Activated B cell treated with CpG ODN at 0.5 μM for 24 hours (primary cell): ENCODE results near the gene VILL. TPM values are rescaled to one million over a fixed set of nuclear protein-coding genes. Genes with fewer than 3 reads are reported as not detected.

Experiments used
- ATAC-seq: fragments of 200-7000 bp; cut with Tn5 transposase; one replicate; pipeline ENCODE4 v1.10.0; 2021; ENCODE audit warnings: low read depth, mild to moderate bottlenecking, moderate library complexity
- CTCF ChIA-PET: fragments of 350-600 bp; sonication (Branson Sonifier 250); formaldehyde crosslinking; loops from one replicate; lab custom pipeline; 2021; ENCODE audit warnings: antibody characterized with exemption; lab: Charles Lee
- POLR2A ChIA-PET: fragments of 350-600 bp; sonication (Branson Sonifier 250); formaldehyde crosslinking; loops from one replicate; lab custom pipeline; 2021; ENCODE audit warnings: antibody characterized with exemption; lab: Charles Lee
- DNase-seq: peaks from one replicate; pipeline ENCODE4 v3.0.0; 2022
- H3K27ac Mint-ChIP-seq: one replicate; pipeline ENCODE4 v1.8.0; 2020; ENCODE audit warnings: mixed read lengths
- H3K27me3 Mint-ChIP-seq: one replicate; pipeline ENCODE4 v1.8.0; 2021; ENCODE audit warnings: mixed read lengths
- H3K36me3 Mint-ChIP-seq: one replicate; pipeline ENCODE4 v1.8.0; 2021; ENCODE audit warnings: low read depth, mixed read lengths
- H3K4me1 Mint-ChIP-seq: one replicate; pipeline ENCODE4 v1.8.0; 2021; ENCODE audit warnings: mixed read lengths
- H3K4me3 Mint-ChIP-seq: one replicate; pipeline ENCODE4 v1.8.0; 2020; ENCODE audit warnings: mild to moderate bottlenecking, mixed read lengths
- H3K9me3 Mint-ChIP-seq: one replicate; pipeline ENCODE4 v1.8.0; 2020; ENCODE audit warnings: mixed read lengths
- intact Hi-C: fragments of 100-400 bp; cut with micrococcal nuclease; formaldehyde crosslinking; loops from one replicate; pipeline ENCODE4 v1.15.1; 2024
- total RNA-seq: library from RNA; stranded (reverse); gene quantifications from 2 replicates; pipeline ENCODE4 v1.2.3, GENCODE V29; 2022
- TF ChIP-seq, protein P1 (sequence below): fragments of 200-600 bp; IDR thresholded peaks from one replicate; pipeline ENCODE4 v1.8.0; 2022; ENCODE audit warnings: antibody characterized with exemption, mild to moderate bottlenecking

VILL gene
- total RNA-seq, 1 donor from 2014 or later: 21.6 TPM

GRCh38 chr3:37993820-37994638 lies 3.4 kb downstream of the VILL start:
- intact Hi-C loops: loop anchor here (1.0 kb wide), 2 partner anchors 45 to 171 kb away; partner anchors contain the start of genes DLEC1 and OXSR1

GRCh38 chr3:37994639-37994972 lies 4.0 kb downstream of the VILL start:
- POLR2A ChIA-PET: interaction anchor here (1.0 to 1.1 kb wide), 3 partner anchors 44 to 501 kb away, joined by 4 to 5 read pairs (median 4); partner anchors contain the start of genes DLEC1, EXOG and MYD88
- peaks cover 22% of the 10 kb centered on the region for H3K36me3 Mint-ChIP-seq
- no peak for DNase-seq
- H3K27ac Mint-ChIP-seq: peak overlapping the region; percentile 95
- TF ChIP-seq, protein P1, sequence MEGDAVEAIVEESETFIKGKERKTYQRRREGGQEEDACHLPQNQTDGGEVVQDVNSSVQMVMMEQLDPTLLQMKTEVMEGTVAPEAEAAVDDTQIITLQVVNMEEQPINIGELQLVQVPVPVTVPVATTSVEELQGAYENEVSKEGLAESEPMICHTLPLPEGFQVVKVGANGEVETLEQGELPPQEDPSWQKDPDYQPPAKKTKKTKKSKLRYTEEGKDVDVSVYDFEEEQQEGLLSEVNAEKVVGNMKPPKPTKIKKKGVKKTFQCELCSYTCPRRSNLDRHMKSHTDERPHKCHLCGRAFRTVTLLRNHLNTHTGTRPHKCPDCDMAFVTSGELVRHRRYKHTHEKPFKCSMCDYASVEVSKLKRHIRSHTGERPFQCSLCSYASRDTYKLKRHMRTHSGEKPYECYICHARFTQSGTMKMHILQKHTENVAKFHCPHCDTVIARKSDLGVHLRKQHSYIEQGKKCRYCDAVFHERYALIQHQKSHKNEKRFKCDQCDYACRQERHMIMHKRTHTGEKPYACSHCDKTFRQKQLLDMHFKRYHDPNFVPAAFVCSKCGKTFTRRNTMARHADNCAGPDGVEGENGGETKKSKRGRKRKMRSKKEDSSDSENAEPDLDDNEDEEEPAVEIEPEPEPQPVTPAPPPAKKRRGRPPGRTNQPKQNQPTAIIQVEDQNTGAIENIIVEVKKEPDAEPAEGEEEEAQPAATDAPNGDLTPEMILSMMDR: no peak
- peak overlapping the region; percentile 99 for H3K4me3 Mint-ChIP-seq
- no peak for ATAC-seq
- H3K4me1 Mint-ChIP-seq: peaks cover 53% of the 10 kb centered on the region
- no peaks in the 10 kb centered on the region for H3K27me3 Mint-ChIP-seq
- intact Hi-C loops: loop anchor here (1.0 kb wide), 1 partner anchor 45 kb away; the partner anchor contains the start of gene DLEC1
- CTCF ChIA-PET: interaction anchor here (0.9 kb wide), 1 partner anchor 45 kb away, joined by 3 read pairs; no protein-coding TSS in a partner anchor
- no peaks in the 10 kb centered on the region for H3K9me3 Mint-ChIP-seq

More at GRCh38 chr3:37993820-37994638, 3.4 kb downstream of the VILL start:
- Mint-ChIP-seq H3K4me1 (peaks cover 49% of the 10 kb centered on the region), H3K4me3 (peak overlapping the region; percentile 99), H3K27me3 (no peaks in the 10 kb centered on the region), H3K9me3 (no peaks in the 10 kb centered on the region), H3K36me3 (peaks cover 22% of the 10 kb centered on the region), H3K27ac (peak overlapping the region; percentile 95)
- DNase-seq: peak; percentile 61
- TF ChIP-seq, protein P1: no peak
- ChIA-PET POLR2A (interaction anchor here (1.0 to 1.1 kb wide), 3 partner anchors 45 to 502 kb away, joined by 4 to 5 read pairs (median 4); partner anchors contain the start of genes DLEC1, EXOG and MYD88), CTCF (interaction anchor here (0.9 kb wide), 1 partner anchor 46 kb away, joined by 3 read pairs; no protein-coding TSS in a partner anchor)
- ATAC-seq: peak; percentile 51

- ChIA-PET POLR2A (interaction anchor here (0.6 to 2.3 kb wide), 3 partner anchors 43 to 183 kb away, joined by 4 to 8 read pairs (median 5); partner anchors contain the start of genes ACAA1 and DLEC1), CTCF (interaction anchor here (0.7 to 1.9 kb wide), 7 partner anchors 14 to 141 kb away, joined by 3 to 8 read pairs (median 3); partner anchors contain the start of genes ACAA1 and DLEC1)
- Mint-ChIP-seq H3K27me3 (no peaks in the 10 kb centered on the region), H3K36me3 (peaks cover 22% of the 10 kb centered on the region), H3K27ac (peak overlapping the region; percentile 30), H3K4me1 (peaks cover 53% of the 10 kb centered on the region), H3K9me3 (no peaks in the 10 kb centered on the region), H3K4me3 (peak overlapping the region; percentile 13)
- no peak for DNase-seq
- TF ChIP-seq, protein P1: no peak
- intact Hi-C loops: no loop called here
- ATAC-seq: no peak
Observed at GRCh38 chr3:37995652-37996641, 5.4 kb downstream of the VILL start.

DNA sequence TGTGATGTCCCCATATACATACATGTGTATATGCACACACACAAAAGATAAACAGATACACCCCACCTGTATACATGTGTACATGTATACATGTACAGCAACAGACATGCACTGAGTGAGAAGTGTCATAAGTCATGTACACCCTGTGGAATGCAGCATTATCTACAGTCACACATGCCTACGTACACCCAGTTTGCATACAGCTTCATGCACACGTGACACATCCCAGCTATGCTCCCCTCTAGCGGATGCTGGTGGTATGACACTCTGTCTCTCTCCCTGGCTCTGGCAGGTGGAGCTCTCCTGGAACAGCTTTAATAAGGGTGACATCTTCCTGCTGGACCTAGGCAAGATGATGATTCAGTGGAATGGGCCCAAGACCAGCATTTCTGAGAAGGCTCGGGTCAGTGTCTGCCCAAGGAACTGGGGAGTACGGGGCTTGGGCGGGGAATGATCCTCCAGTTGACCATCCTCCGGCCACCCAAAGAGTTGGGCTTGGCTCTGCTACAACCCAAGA lies 6.3 kb downstream of the VILL start:
- Mint-ChIP-seq H3K27me3 (no peaks in the 10 kb centered on the region), H3K27ac (peak overlapping the region; percentile 63), H3K9me3 (no peaks in the 10 kb centered on the region), H3K4me1 (peaks cover 53% of the 10 kb centered on the region), H3K4me3 (peak overlapping the region; percentile 39), H3K36me3 (peaks cover 25% of the 10 kb centered on the region)
- intact Hi-C loops: no loop called here
- DNase-seq (peak; percentile 65), ATAC-seq (peak; percentile 65)
- TF ChIP-seq, protein P1: no peak
- ChIA-PET POLR2A (interaction anchor here (0.6 to 2.3 kb wide), 3 partner anchors 42 to 182 kb away, joined by 4 to 8 read pairs (median 5); partner anchors contain the start of genes ACAA1 and DLEC1), CTCF (interaction anchor here (0.7 to 1.9 kb wide), 8 partner anchors 15 to 142 kb away, joined by 3 to 8 read pairs (median 3); partner anchors contain the start of genes ACAA1 and DLEC1)
